ENCODE measurements around the gene ANKS1A. TPM values are rescaled to one million over a fixed set of nuclear protein-coding genes. Genes with fewer than 3 reads are reported as not detected.

ANKS1A gene
- total RNA-seq, 4 donors from 2014 or later = 5.3 to 8.6 (median 7.0) TPM

GRCh38 chr6:34924831-34925625, 36.0 kb downstream of the ANKS1A start:
- H3K4me1 ChIP-seq = peaks cover 7 to 11% of the 10 kb centered on the region in 2 donors
- no peaks in the 10 kb centered on the region for H3K36me3 ChIP-seq
- ATAC-seq = no peak
- intact Hi-C loops (cut with DNase I; ENCODE audit: low total_unique reads) (no loop called here), in situ Hi-C loops (cut with MboI; ENCODE audit: low sequenced_read_pairs in 4 of 4) (no loop called here)
- no peaks in the 10 kb centered on the region for H3K9me3 ChIP-seq
- DNase-seq = no peak
- no peaks in the 10 kb centered on the region for H3K27me3 ChIP-seq
- TF ChIP-seq, protein P1, sequence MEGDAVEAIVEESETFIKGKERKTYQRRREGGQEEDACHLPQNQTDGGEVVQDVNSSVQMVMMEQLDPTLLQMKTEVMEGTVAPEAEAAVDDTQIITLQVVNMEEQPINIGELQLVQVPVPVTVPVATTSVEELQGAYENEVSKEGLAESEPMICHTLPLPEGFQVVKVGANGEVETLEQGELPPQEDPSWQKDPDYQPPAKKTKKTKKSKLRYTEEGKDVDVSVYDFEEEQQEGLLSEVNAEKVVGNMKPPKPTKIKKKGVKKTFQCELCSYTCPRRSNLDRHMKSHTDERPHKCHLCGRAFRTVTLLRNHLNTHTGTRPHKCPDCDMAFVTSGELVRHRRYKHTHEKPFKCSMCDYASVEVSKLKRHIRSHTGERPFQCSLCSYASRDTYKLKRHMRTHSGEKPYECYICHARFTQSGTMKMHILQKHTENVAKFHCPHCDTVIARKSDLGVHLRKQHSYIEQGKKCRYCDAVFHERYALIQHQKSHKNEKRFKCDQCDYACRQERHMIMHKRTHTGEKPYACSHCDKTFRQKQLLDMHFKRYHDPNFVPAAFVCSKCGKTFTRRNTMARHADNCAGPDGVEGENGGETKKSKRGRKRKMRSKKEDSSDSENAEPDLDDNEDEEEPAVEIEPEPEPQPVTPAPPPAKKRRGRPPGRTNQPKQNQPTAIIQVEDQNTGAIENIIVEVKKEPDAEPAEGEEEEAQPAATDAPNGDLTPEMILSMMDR (IDR thresholded peaks at IDR 0.05 in 4 of 5, conservative IDR thresholded peaks at IDR 0.05 in 1 of 5) = no peak
- TF ChIP-seq POLR2A (IDR thresholded peaks at IDR 0.05) = no peak
- H3K4me3 ChIP-seq = no peak overlapping the region
- no peak overlapping the region for H3K27ac ChIP-seq

GRCh38 chr6:34926655-34927054, 37.6 kb downstream of the ANKS1A start:
- no peaks in the 10 kb centered on the region for H3K36me3 ChIP-seq
- H3K4me3 ChIP-seq = no peak overlapping the region
- no peaks in the 10 kb centered on the region for H3K9me3 ChIP-seq
- DNase-seq (no peak), ATAC-seq (no peak)
- in situ Hi-C loops (cut with MboI; ENCODE audit: low sequenced_read_pairs in 4 of 4) = no loop called here
- intact Hi-C loops (cut with DNase I; ENCODE audit: low total_unique reads) = no loop called here
- no peak overlapping the region for H3K27ac ChIP-seq
- H3K4me1 ChIP-seq = peaks cover 7 to 11% of the 10 kb centered on the region in 2 donors
- TF ChIP-seq POLR2A (IDR thresholded peaks at IDR 0.05) = no peak
- TF ChIP-seq, protein P1 (IDR thresholded peaks at IDR 0.05 in 4 of 5, conservative IDR thresholded peaks at IDR 0.05 in 1 of 5) = no peak
- H3K27me3 ChIP-seq = no peaks in the 10 kb centered on the region

- H3K27me3 ChIP-seq = no peaks in the 10 kb centered on the region
- H3K4me3 ChIP-seq = no peak overlapping the region
- TF ChIP-seq, protein P1 (IDR thresholded peaks at IDR 0.05 in 4 of 5, conservative IDR thresholded peaks at IDR 0.05 in 1 of 5) = no peak
- no peak for TF ChIP-seq POLR2A (IDR thresholded peaks at IDR 0.05)
- H3K27ac ChIP-seq = no peak overlapping the region
- H3K9me3 ChIP-seq = no peaks in the 10 kb centered on the region
- DNase-seq (no peak), ATAC-seq (no peak)
- in situ Hi-C loops (cut with MboI; ENCODE audit: low sequenced_read_pairs in 4 of 4) = no loop called here
- peaks cover 7 to 11% of the 10 kb centered on the region in 2 donors for H3K4me1 ChIP-seq
- intact Hi-C loops (cut with DNase I; ENCODE audit: low total_unique reads) = no loop called here
- H3K36me3 ChIP-seq = no peaks in the 10 kb centered on the region
Observed at GRCh38 chr6:34928220-34928619, 39.2 kb downstream of the ANKS1A start.

GRCh38 chr6:34928695-34929094, 39.6 kb downstream of the ANKS1A start:
- H3K9me3 ChIP-seq = no peaks in the 10 kb centered on the region
- no peak overlapping the region for H3K4me3 ChIP-seq
- H3K36me3 ChIP-seq = no peaks in the 10 kb centered on the region
- no peak for TF ChIP-seq POLR2A (IDR thresholded peaks at IDR 0.05)
- TF ChIP-seq, protein P1 (IDR thresholded peaks at IDR 0.05 in 4 of 5, conservative IDR thresholded peaks at IDR 0.05 in 1 of 5) = no peak
- DNase-seq (no peak), ATAC-seq (no peak)
- H3K27me3 ChIP-seq = no peaks in the 10 kb centered on the region
- peaks cover 8 to 11% of the 10 kb centered on the region in 2 donors for H3K4me1 ChIP-seq
- intact Hi-C loops (cut with DNase I; ENCODE audit: low total_unique reads) = no loop called here
- H3K27ac ChIP-seq = no peak overlapping the region
- in situ Hi-C loops (cut with MboI; ENCODE audit: low sequenced_read_pairs in 4 of 4) = no loop called here
